PFSK-1 (cell line): Measurements from ENCODE around the gene MYLIP.

Experiments used
- FOXP2 ChIP-seq: optimal IDR thresholded peaks from 2 replicates; pipeline ENCODE3; 2011; ENCODE audit warnings: borderline replicate concordance, control low read depth, inconsistent platforms; ENCODE audit not compliant: insufficient read depth; ENCODE audit errors: extremely low read length, extremely low read depth
- POLR2AphosphoS5 ChIP-seq: IDR thresholded peaks from 2 replicates; pipeline ENCODE4 v1.6.1; 2012; ENCODE audit warnings: low read depth, mild to moderate bottlenecking, control low read depth, low read length, moderate library complexity
- REST ChIP-seq, 2 experiments: IDR thresholded peaks; 2 replicates each; pipeline versions ENCODE4 v1.6.1 to v1.8.0; 2011 to 2012; ENCODE audit warnings: low read depth in 2 of 2, low read length in 2 of 2, control low read depth in 1 of 2, inconsistent platforms in 1 of 2, mild to moderate bottlenecking in 1 of 2, moderate library complexity in 1 of 2; ENCODE audit not compliant: insufficient read depth in 1 of 2
- SIN3A ChIP-seq: IDR thresholded peaks from 2 replicates; pipeline ENCODE4 v1.6.1; 2012; ENCODE audit warnings: mild to moderate bottlenecking, low read length, moderate library complexity, borderline replicate concordance; ENCODE audit not compliant: insufficient read depth
- TAF1 ChIP-seq: IDR thresholded peaks from 2 replicates; pipeline ENCODE4 v1.6.1; 2012; ENCODE audit warnings: low read length, control low read depth, borderline replicate concordance; ENCODE audit not compliant: insufficient read depth

The MYLIP gene

GRCh38 chr6:16108921-16109658 is 19.8 kb upstream of the MYLIP start:
- TF ChIP-seq SIN3A: no peak
- no peak for TF ChIP-seq REST (IDR thresholded peaks at IDR 0.05; ENCODE audit: insufficient read depth in 1 of 2, low read depth in 2 of 2, low read length in 2 of 2)
- no peak for TF ChIP-seq FOXP2
- no peak for TF ChIP-seq TAF1
- no peak for TF ChIP-seq POLR2AphosphoS5

DNA sequence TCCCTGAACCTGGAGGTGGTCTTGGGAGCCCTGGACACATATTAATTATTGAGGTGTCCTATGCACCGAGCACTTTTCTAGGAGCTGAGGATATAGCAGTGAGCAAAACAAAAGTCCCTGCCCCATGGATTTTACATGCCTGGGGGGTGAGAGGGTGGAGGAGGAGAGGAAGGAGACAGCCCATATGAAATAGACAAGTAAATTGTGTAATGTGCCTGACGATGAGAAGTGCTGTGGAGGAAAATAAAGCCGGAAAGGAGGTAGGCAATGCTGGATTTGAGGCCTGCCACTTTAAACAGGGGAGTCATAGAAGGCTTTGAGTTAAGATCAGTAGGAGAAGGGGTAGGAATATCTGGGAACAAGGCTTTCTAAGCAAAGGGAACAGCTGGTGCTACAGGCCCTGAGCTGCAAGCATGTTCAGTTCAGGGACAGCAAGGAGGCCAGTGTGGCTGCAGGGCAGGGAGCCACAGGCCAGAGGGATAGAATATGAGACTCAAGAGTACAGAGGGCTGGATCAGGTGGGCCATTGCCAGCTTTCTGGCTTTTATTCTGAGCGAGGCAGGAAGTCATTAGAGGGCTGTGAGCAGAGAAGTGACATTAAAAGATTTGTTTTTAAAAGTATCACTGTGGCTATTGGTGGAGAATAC is 19.1 kb upstream of the MYLIP start:
- TF ChIP-seq TAF1: no peak
- no peak for TF ChIP-seq POLR2AphosphoS5
- no peak for TF ChIP-seq FOXP2
- no peak for TF ChIP-seq REST (IDR thresholded peaks at IDR 0.05; ENCODE audit: insufficient read depth in 1 of 2, low read depth in 2 of 2, low read length in 2 of 2)

DNA sequence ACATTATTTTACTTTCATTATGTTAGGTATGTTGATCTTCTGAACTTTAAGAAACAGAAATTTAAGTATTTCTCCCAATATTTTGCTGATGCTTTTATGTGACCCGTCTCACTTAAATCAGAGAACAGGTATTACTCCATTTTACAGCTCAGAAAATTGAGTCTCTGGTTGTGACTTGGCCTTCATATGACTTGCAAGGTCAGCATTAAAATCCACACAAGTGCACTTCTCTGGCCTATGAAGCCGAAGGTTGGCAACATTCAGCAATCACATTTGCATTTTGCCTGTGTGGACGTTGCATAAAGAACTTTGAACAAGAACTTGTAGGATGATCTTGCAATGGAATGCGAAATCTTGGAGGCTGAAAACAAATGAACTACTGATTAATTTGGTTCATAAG is 10.1 kb upstream of the MYLIP start:
- TF ChIP-seq FOXP2 (no peak), TAF1 (no peak), SIN3A (no peak), REST (IDR thresholded peaks at IDR 0.05; ENCODE audit: insufficient read depth in 1 of 2, low read depth in 2 of 2, low read length in 2 of 2) (no peak), POLR2AphosphoS5 (no peak)

GRCh38 chr6:16121339-16121738 is 7.5 kb upstream of the MYLIP start:
- TF ChIP-seq SIN3A: no peak
- no peak for TF ChIP-seq REST (IDR thresholded peaks at IDR 0.05; ENCODE audit: insufficient read depth in 1 of 2, low read depth in 2 of 2, low read length in 2 of 2)
- TF ChIP-seq TAF1: no peak
- no peak for TF ChIP-seq FOXP2

- TF ChIP-seq REST (IDR thresholded peaks at IDR 0.05; ENCODE audit: insufficient read depth in 1 of 2, low read depth in 2 of 2, low read length in 2 of 2): no peak
- no peak for TF ChIP-seq TAF1
- TF ChIP-seq FOXP2: no peak
- TF ChIP-seq POLR2AphosphoS5: no peak
- no peak for TF ChIP-seq SIN3A
Measured at GRCh38 chr6:16122197-16122596, 6.7 kb upstream of the MYLIP start.
